GF-D8 (cell line): ENCODE measurements around the gene CACNG7.
"Not testable (repeated sequence)": the region's sequence is repeated elsewhere in the genome, so short reads cannot be mapped to it uniquely, and the experiment has no call there.

Experiments used
- DNase-seq: peaks from one replicate; lab custom pipeline; 2025; lab: John Stamatoyannopoulos, UW

CACNG7 gene

GRCh38 chr19:53906211-53907192, 2.6 kb upstream of the CACNG7 start:
- no peak for DNase-seq

- no peak for DNase-seq
Measured at GRCh38 chr19:53907193-53907581, 1.9 kb upstream of the CACNG7 start.

- DNase-seq: no peak
Measured at GRCh38 chr19:53907690-53908089, 1.4 kb upstream of the CACNG7 start.

GRCh38 chr19:53908106-53908934, 758 bp upstream of the CACNG7 start:
- DNase-seq: no peak

GRCh38 chr19:53909471-53910169, 542 bp downstream of the CACNG7 start:
- no peak for DNase-seq

GRCh38 chr19:53910170-53910518, 1.1 kb downstream of the CACNG7 start:
- DNase-seq: no peak

- no peak for DNase-seq
Measured at GRCh38 chr19:53912653-53913052, 3.6 kb downstream of the CACNG7 start.

GRCh38 chr19:53915000-53915399, 5.9 kb downstream of the CACNG7 start:
- DNase-seq: no peak

- DNase-seq: no peak
Measured at GRCh38 chr19:53916004-53916403, 6.9 kb downstream of the CACNG7 start.

- no peak for DNase-seq
Measured at GRCh38 chr19:53917356-53917755, 8.3 kb downstream of the CACNG7 start.

GRCh38 chr19:53927739-53928138, 18.7 kb downstream of the CACNG7 start:
- no peak for DNase-seq

GRCh38 chr19:53936029-53936428, 27.0 kb downstream of the CACNG7 start:
- no peak for DNase-seq

- no peak for DNase-seq
Measured at GRCh38 chr19:53942001-53942786, 33.1 kb downstream of the CACNG7 start.

GRCh38 chr19:53944416-53944815, 35.3 kb downstream of the CACNG7 start:
- DNase-seq: no peak

- DNase-seq: no peak
Measured at GRCh38 chr19:53944933-53945332, 35.9 kb downstream of the CACNG7 start.

GRCh38 chr19:53945441-53945840, 36.4 kb downstream of the CACNG7 start:
- no peak for DNase-seq

- no peak for DNase-seq
Measured at GRCh38 chr19:53945998-53946397, 36.9 kb downstream of the CACNG7 start.

GRCh38 chr19:53947624-53948023, 38.5 kb downstream of the CACNG7 start:
- no peak for DNase-seq

GRCh38 chr19:53948611-53949010, 39.5 kb downstream of the CACNG7 start:
- not testable (repeated sequence) for DNase-seq

GRCh38 chr19:53951436-53951835, 42.4 kb downstream of the CACNG7 start:
- no peak for DNase-seq

- DNase-seq: no peak
Measured at GRCh38 chr19:53951947-53952346, 42.9 kb downstream of the CACNG7 start.

GRCh38 chr19:53953383-53953782, 44.3 kb downstream of the CACNG7 start:
- DNase-seq: no peak
